ACHN (cell line): Measurements from ENCODE around the gene GPR152.

Experiments used
- DNase-seq: peaks from one replicate; pipeline ENCODE4 v3.0.0-alpha.2; 2015
- in situ Hi-C: cut with HindIII; loops from 2 replicates; pipeline ENCODE4 v1.10.0; 2017; ENCODE audit warnings: low sequenced_read_pairs, low pct_ligation_motif_present, low pct_unique_long_range_greater_than_20kb

The GPR152 gene

DNA sequence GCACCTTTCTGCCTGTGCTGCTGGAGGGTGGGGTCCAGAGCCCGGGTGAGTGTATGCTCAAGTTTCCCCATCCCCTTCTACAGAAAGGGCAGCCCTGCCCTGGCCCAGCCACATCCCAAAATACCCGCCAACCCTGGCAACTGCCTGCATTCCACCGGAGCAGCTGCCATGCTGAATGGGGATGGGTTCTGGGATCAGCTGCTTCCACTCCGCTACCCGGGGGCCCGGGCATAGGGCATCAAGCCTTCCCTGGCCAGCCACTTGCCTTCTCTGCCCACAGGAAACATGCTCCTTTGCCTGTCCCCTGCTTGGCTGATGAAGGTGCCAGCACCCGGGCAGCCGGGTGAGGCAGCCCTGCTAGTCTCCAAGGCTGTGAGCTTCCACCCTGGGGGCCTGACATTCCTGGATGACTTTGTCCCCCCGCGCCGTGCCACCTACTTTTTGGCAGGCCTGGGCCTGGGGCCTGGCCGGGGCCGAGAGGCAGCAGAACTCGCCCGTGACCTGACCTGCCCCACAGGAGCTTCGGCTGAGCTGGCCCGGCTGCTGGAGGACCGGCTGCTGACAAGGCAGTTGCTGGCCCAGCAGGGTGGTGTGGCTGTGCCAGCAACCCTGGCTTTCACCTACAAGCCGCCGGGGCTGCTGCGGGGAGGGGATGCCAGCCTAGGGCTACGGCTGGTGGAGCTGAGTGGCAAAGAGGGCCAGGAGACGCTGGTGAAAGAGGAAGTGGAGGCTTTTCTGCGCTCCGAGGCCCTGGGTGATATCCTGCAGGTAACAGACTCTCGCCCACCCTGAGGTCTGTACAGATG lies 33.9 kb downstream of the GPR152 start:
- DNase-seq = no peak
- in situ Hi-C loops = no loop called here

- DNase-seq = no peak
- in situ Hi-C loops = no loop called here
Measured at GRCh38 chr11:67417425-67417824, 35.1 kb downstream of the GPR152 start.

GRCh38 chr11:67416416-67417335 lies 35.9 kb downstream of the GPR152 start:
- no peak for DNase-seq

DNA sequence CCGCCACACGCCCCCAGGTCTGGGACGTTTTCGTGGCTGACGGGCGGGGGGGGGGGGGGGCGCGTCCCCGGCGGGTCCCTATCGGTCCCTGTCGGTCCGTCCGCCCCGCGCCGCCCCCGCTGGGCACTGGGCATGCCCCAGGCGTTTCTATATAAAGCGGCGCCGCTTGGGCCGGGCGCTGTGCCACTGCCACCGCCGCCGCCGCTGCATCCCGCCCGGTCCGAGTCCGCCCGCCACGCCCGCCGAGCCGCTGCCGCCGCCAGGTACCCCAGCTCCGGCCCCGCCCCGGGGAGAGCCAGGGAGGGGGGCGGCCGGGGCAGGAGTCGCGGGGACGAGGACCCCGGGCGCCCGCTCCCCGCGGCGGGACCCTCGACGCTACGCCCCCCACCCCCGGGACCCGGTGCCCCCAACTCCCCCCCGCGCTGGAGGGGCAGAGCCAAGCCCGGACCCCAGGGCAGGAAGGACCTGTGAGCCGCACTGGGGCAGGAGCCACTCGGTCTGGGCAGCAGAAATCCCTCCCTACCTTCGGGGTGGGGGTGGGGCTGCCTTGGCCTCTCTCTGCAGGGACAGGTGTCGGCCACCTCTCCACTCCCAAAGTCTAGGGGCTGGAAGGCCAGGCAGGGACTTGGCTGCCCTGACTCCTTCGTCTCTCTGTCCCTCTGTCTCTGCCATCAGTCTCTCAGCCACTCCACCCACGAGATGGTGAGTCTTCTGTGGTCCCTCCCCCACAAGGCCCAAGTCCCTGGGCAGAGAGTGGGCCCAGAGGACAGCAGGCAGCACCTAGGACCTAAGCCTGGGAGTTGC lies 36.8 kb downstream of the GPR152 start, which contains the start of gene CARNS1:
Gene CARNS1, plus strand, starts transcription at position 178 of the 804 bp plus-strand sequence. Its CDS starts 522 bp downstream, at position 700.
- DNase-seq = no peak
- in situ Hi-C loops = no loop called here

More at GRCh38 chr11:67416416-67417335, 35.9 kb downstream of the GPR152 start:
- in situ Hi-C loops = no loop called here

DNA sequence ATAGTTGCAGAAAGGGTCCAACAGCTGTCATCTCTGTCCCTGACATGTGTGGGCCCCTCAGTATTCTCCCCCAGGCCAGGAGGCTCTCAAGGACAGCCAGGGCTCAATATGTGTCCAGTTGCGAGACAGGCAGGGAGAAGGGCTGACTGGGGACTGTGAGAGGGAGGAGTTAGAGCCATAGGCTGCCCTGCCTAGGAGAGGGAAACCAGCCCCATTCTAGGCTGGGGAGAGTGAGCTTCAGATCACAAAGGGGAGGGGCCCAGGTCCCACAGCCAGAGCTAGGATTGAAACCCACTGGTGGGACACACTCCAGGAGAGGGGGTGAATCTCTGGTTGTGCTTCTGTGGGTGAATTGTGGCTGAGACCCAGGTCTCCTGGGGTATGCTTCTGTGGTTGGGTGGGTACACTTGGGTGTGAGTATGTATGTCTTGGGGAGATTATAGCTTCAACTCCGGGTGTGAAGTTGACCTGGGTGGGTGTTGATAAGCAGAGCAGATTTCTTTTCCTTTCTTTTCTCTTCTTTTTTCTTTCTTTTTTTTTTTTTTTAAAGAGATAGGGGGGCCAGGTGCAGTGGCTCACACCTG lies 39.2 kb downstream of the GPR152 start:
- in situ Hi-C loops = no loop called here
- no peak for DNase-seq

DNA sequence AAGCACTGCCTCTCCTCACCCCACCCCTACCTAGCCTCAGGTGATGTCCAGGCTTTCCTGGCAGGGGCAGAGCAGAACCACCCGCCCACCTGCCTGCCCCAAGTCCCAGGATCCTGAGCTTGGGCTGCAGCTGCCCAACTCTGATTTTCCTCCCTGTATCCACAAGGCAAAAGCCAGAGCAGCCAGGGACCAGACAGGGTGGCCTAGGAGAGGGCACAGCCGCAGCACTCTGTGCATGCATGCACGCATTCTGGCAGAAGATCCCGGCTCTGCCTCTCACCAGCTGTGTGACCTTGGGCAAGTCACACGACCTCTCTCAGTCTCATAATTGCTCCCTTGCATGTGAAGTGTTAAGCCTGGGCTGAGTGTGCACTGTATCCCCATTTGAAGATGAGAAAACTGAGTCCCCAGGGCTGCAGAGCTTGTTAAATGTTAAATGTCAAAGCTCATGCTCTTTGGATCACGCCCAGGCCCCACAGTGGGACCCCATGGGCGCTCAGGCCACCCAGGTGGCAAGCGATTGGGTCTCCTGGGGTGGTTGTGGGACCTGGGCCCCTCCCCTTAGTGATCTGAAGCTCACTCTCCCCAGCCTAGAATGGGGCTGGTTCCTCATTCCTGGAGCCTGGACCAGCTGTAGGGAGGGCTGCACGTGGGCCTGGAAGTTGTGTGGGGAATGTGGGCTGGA lies 39.9 kb downstream of the GPR152 start:
- DNase-seq = no peak
- in situ Hi-C loops = no loop called here

GRCh38 chr11:67411785-67412152 lies 40.8 kb downstream of the GPR152 start:
- in situ Hi-C loops = no loop called here
- DNase-seq = no peak

DNA sequence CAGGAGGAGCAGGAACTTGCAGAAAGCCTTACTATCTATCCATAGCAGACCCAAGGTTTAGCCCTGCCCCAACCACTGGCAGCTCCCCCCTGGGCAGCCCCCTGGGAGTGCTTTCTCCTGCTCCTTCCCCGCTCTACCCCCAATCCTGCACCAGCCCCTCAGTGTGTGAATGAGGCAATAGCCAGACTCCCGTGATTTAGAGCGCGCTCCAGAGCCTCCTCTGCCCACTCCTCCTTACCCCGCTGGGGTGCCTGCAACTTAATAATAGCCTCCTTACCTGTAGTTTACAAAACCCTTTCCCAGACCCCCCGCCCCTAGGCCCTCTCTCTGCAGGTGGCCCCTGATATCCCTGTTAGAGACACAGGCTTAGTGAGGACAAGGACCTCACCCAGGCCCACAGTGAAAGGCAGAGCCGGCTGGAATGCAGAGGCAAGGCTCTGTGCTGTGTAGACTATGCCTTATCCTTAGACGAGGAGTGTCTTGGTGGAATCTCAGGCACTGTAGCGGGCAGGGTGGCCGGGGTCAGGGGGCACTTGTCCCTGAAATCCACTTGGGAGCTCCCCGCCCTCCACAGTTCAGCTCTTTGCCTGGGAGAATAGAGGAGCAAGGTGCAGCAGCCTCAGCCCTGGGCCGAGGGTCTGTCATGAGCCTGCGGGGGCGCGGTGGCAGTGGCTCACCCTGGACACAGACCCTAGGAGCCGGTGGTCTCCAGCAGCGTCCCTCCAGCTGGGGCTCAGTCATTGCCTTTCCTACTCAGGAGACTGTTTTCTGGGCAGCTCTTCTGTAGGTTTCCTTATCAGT lies 41.3 kb downstream of the GPR152 start:
- no peak for DNase-seq
- in situ Hi-C loops = no loop called here

- in situ Hi-C loops = no loop called here
Measured at GRCh38 chr11:67410369-67410831, 42.1 kb downstream of the GPR152 start.

GRCh38 chr11:67409781-67410368 lies 42.7 kb downstream of the GPR152 start:
- no peak for DNase-seq
- in situ Hi-C loops = no loop called here

More at GRCh38 chr11:67410369-67410831, 42.1 kb downstream of the GPR152 start:
- no peak for DNase-seq

GRCh38 chr11:67409261-67409666 lies 43.3 kb downstream of the GPR152 start:
- in situ Hi-C loops = no loop called here
- DNase-seq = no peak

GRCh38 chr11:67408437-67409200 lies 43.9 kb downstream of the GPR152 start:
- no peak for DNase-seq
- in situ Hi-C loops = no loop called here

GRCh38 chr11:67407688-67408163 lies 44.8 kb downstream of the GPR152 start:
- in situ Hi-C loops = no loop called here
- DNase-seq = no peak

DNA sequence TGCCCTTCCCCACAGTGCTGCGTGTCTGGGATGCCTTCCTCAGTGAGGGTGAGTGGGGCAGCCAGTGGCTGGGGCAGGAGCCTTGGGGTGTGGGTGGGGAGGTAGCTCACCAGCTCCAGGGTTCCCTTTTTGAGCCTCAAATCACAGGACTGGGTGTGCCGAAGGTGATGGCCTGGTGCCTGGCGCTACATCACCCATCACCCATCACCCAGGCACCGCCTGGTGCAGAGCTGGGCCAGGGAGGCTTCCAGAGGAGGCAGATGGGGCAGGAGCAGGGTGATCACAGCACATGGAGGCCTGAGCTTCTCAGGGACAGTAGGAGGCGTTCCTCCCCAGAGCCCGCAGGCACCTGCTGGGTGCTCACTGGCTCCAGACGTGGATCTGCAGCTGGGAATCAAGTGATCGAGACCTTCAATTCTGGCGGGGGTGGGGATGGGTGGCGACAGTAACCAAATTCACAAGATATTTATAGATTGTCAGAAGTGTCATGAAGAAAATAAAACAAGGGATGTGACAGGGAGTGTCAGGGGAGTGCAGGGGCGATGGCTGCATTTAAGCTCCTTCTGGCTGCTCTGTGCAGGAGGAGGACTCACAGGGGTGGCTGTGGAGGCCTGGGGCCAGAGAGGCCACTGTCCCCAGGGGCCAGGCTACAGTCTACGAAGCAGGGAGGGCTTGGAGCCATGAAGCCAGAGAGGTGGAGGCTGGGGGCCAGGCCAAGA lies 45.4 kb downstream of the GPR152 start:
- in situ Hi-C loops = no loop called here
- DNase-seq = no peak

DNA sequence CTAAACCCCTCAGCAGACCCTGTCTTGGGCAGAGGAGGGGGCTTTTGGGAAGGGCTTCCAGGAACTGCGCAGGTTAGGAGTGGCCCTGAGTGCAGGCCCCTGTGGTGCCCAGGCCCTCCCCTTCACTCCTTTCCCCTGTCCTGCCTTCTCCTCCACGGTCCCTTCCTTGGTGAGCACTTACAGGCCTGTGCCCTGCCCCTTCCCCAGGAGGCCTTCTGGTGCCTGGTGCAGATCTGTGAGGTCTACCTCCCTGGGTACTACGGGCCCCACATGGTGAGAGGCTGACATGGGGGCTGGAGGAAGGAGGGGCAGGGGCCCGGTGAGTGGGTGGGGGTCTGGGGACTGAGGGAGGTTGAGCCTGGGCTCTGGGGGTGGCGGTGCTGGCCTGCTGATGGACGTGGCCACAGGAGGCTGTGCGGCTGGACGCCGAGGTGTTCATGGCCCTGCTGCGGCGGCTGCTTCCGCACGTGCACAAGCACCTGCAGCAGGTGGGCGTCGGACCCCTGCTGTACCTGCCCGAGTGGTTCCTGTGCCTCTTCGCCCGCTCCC lies 46.0 kb downstream of the GPR152 start:
- in situ Hi-C loops = no loop called here
- DNase-seq = no peak
